Occipital lobe (tissue), 2 donors: ENCODE data around the gene FEM1C. TPM values are rescaled to one million over a fixed set of nuclear protein-coding genes. Genes with fewer than 3 reads are reported as not detected.

Experiments
- DNase-seq: peaks from one replicate; lab custom pipeline; 2025; lab: John Stamatoyannopoulos, UW
- total RNA-seq: library from RNA; depleted of rRNA; stranded (reverse); fragments of >200 nt; gene quantifications from one replicate; pipeline ENCODE4 v1.2.3, GENCODE V29; 2014

FEM1C gene
- total RNA-seq, 1 donor from 2014 or later = 73.3 TPM

- no peak for DNase-seq
Measured at GRCh38 chr5:115557667-115558387, 13.3 kb upstream of the FEM1C start.

DNA sequence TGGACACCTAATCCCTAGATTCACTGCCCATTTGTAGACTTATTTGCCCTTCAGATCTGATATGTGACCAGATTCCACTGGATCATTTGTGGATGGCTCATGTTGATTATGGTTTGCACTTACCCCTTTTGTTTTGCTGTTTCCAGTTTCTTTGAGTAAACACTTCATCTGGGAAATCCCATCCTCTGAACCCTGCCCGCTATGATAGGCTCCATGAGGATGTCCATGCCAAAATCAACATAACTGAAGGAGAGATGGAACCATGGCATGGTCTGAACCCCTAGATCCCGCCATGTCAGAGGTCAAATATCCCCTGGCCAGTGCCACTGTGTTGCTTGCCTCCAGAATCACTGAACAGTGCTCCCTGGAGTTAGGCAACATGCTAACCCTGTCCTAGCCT, 11.7 kb upstream of the FEM1C start:
- no peak for DNase-seq

- DNase-seq = no peak
Measured at GRCh38 chr5:115555084-115555633, 10.6 kb upstream of the FEM1C start.

GRCh38 chr5:115553082-115553481, 8.5 kb upstream of the FEM1C start:
- no peak for DNase-seq

DNA sequence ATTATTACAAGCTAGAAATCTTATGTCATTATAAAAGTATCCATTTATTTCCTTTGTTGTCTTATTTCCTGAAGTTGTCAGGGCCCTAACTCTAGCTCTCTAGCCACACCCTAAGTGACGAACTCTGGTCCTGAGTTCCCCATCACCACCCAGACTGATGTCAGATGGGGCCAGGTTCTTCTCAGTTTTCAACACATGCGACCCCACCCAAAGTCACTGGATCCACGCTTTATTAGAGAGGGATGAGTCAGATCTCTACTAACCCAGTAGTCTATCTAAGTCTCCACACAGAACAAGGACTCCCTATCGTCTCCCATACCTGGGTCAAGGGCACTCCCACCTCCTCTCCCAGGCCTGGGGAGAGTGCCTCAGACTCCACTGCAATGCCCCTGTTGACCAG, 6.8 kb upstream of the FEM1C start:
- DNase-seq = no peak

DNA sequence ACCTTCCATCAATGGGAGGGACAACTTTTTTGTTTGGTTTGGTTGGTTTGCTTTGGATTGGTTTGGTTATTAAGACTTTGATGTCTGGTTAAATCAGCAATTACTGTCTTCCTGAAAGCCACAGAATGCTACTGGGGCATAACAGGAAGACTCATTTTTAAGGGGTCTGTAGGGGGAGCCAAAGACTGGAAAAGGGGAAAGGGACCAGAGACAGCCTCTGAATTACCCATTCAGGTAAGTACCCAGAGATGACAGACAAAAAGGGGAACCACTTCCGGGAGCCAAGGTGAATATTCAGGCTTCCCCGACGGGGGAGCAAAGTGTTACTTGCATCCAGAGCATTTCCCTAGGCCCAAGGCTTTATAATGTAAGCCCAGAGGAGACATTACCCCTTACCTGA, 4.6 kb upstream of the FEM1C start:
- no peak for DNase-seq

GRCh38 chr5:115548683-115549082, 4.1 kb upstream of the FEM1C start:
- DNase-seq = no peak

DNA sequence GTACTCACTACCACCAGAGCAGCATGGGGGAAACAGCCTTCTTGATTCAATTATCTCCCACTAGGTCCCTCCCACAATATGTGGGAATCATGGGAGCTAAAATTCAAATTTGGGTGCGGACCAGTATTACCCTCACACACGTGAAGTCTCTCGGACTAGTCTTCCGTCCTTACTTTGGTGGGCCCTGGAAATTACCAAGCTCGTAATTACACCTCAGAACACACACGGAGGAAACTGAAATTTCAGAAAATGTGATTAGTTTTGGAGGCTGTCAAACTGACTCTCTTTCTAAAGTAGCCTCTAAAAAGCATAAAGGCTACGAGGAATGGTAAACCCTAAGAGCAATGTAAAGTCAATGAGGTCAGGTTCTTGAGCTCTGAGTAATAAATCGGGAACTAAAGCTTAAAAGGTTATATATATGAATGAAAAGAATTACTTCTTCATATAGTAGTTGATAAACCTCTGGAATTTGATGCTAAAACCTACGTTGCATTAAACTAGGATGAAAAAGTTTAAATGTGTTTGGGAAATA, 842 bp upstream of the FEM1C start:
- no peak for DNase-seq

DNA sequence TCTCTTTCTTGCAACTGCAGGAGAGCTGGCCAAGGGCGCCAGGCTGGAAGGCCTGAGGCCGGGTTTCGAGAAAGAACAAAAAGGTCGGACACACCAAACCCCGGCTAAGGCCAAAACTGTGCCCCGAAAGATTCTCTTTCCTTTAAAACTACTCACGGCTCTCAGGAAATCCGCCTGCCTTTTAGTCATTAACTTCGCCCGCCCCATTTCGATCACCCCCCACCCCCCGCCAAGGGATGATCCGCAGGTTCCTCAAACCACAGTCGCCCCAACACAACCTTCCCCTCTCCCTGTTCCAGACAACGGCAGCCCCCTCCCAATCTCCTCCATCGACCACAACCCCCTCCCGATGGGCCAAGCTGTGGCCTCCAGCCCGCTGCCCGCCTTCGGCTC, 536 bp downstream of the FEM1C start:
- DNase-seq = peak; percentile 59

DNA sequence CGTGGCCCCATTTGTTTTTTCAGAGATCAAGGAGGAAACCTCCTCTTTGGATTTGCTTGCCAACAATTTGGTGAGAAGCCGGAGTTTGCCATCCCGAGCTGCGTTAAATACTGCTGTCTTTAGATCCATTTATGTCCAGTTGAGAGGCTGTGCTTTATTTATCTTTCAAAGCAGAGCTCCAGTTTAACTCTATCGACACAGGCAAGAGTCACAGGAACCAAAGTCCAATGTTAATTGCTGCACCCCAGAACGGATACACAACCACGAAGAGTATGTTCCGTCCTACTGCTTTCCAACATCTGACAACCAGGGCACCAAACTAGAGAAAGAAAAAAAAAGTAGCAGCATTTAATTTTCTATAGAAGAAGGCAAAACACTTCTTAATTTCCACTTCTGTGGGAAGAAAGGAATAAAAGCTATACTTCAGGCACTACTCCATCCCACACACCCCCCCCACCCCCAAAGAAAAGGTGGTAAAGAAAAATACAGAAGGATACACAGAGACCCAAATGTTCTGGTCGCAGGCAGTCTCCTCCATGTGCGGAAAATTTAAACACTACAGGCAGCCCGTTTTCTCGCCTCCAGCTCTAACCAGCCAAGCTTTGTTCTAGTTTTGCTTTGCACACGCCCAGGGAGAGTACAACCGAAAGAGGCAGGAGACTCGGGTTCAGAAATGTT, 1.1 kb downstream of the FEM1C start:
- no peak for DNase-seq

GRCh38 chr5:115542651-115543364, 1.8 kb downstream of the FEM1C start:
- no peak for DNase-seq

DNA sequence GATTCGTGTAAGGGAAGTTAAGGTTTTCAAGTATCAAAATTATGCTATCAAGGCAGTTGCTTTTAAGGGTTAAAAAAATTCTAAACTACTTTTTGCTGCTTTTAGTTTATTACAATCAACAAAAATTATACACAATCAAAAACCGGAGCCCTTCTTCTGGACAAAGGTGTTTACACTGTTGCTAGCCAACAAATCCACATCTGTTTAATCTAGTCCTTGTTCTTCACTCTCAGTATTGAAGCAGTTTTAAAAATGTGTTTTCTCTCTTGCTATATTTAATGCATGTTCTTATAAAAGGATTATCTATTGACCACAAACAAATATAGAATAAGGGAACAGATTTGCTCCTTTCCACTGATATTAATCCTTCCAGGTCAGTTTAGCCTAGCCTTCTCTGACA, 2.5 kb downstream of the FEM1C start:
- DNase-seq = no peak

DNA sequence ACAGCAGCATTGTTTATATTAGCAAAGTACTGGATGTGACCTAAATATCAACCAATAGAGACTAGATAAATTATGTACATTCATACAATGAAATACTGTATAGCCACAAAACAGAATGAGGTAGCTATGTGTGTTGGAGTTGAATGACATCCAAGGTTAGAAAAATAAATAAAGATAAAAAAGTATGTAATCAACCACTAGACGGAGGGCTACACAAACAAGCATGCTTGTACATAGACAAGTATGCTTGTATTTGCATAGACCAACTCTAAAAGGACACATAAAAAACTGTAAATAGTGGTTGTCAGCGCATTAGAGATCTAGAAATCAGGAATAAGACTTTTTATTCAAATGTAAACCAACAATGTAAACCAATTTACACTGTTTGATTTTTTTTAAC, 3.0 kb downstream of the FEM1C start:
- DNase-seq = no peak

DNA sequence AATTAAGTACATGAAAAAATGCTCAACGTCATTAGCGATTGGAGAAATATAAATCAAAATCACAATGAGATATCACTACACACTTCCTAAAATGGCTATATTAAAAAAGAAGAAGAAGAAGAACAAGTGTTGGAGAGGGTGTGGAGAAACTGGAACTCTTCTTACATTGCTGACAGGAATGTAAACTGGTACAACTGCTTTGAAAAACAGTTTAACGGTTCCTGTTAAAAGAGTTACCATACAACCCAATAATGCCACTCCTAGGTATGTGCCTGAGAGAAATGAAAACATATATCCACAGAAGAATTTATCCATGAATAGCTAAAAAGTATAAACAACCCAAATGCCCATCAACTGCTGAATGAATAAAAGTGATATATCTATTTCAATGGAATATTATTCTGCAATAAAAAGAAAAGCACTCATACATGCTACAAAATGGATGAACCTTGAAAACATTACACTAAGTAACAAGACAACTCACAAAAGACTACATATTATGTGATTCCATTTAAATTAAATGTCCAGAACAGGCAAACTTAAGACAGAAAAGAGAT, 9.0 kb downstream of the FEM1C start:
- DNase-seq = no peak

DNA sequence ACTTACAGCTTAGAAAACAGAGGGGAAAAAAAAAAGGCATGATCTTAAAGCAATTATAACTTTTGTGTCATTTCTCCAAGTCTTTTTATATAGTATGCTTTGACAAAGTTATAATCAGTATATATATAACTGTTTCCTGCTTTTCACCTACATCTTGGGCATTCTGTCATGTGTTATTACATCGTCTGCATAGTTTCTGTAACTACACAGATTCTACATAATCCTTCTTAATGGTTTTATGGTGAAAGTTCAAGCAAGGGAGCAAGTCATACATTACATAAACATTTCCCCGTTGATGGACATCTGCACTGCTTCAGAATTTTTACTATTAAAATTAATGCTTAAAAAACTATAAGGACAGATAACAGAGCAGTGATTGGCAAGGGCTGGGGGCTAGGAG, 12.1 kb downstream of the FEM1C start:
- DNase-seq = no peak

DNA sequence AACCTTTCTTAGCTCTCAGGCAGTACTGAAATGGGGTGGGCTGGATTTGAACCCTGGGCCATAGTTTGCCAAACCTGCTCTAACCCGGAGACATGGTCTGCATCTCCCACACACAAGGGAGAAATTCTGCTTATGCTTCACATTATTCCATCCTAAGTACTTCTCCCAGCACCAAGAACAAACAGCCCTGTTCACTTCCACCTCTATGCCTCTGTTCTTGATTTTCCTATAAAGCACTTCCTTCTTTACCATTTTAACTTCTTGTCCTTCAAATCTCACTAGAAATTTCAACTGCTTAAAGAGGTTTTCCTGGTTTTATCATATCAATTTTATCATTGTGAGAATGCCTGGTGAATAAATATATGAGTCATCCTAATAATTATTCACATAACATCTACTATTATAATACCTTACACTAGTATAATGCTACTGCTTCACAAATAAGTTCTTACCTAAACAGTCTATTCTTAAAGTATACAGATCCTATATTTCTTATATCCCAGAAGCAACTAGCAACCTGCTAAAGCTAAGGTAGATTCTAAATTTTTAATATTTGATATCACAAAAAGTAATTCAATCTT, 12.7 kb downstream of the FEM1C start:
- DNase-seq = no peak

- no peak for DNase-seq
Measured at GRCh38 chr5:115531380-115531779, 13.2 kb downstream of the FEM1C start.

DNA sequence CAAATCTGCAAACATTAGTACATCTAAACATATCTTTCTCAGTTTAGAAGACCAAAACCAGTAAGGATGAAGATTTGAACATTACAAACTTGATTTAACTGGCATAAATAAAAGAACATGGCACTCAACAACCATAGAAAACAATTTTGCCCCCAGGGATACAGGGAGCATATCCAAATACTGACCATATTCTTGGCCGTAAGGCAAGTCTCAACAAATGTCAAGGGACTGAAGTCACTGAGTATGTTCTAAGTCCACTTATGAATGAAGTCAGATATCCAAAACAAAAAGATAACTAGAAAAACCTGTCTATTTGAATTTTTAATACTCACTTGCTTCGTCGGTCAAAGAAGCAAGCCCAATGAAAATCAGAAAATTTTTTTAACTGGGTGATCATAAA, 14.1 kb downstream of the FEM1C start:
- no peak for DNase-seq

- no peak for DNase-seq
Measured at GRCh38 chr5:115526604-115527003, 18.0 kb downstream of the FEM1C start.

GRCh38 chr5:115524199-115524847, 20.3 kb downstream of the FEM1C start:
- no peak for DNase-seq

DNA sequence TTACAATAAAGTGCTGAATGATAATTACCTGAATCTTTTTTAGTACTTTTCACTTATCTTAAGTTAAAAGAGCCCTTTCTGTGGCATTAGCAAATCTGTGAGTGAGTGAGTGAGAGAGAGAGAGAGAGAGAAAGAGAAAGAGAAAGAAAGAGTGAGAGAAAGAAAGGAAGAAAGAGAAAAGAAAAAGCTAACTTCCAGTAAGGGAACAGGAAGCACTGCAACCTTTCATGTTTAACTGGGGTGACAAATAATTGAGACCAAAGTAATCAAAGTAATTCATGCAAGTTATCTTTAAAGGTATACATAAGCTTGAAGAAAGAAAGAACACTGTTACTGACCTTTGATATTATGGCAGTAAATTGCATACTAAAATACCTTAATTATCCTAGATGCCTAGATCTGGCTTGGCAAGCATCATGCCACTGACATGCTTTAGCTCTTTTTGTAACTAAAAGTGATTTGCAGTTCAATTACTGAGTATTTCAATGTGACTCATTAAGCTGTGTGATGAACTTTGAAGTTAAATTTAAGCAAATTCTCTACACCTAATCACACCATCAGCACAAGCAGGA, 21.7 kb downstream of the FEM1C start:
- no peak for DNase-seq
